ENCODE measurements around the gene FCGR3B.
"Not testable (repeated sequence)": the region's sequence is repeated elsewhere in the genome, so short reads cannot be mapped to it uniquely, and the experiment has no call there.

FCGR3B gene

GRCh38 chr1:161643481-161644208 lies 12.7 kb upstream of the FCGR3B start:
- not testable (repeated sequence) for H3K27ac ChIP-seq; H3K27me3 ChIP-seq (ENCODE audit: control insufficient read depth, insufficient read depth, low read length); H2AFZ ChIP-seq; H3K4me1 ChIP-seq; H3K36me3 ChIP-seq (ENCODE audit: control insufficient read depth, insufficient read depth, low read length); H3K9me3 ChIP-seq (ENCODE audit: control insufficient read depth, low read length); H3K79me2 ChIP-seq; H3K4me2 ChIP-seq (ENCODE audit: low read length); H3K4me3 ChIP-seq (ENCODE audit: low read depth, low read length); H3K9ac ChIP-seq

GRCh38 chr1:161642697-161643096 lies 11.7 kb upstream of the FCGR3B start:
- not testable (repeated sequence) for H3K4me2 ChIP-seq (ENCODE audit: low read length); H3K36me3 ChIP-seq (ENCODE audit: control insufficient read depth, insufficient read depth, low read length); H3K4me3 ChIP-seq (ENCODE audit: low read depth, low read length); H3K4me1 ChIP-seq; H3K9ac ChIP-seq; H2AFZ ChIP-seq; H3K79me2 ChIP-seq; H3K27ac ChIP-seq; H3K27me3 ChIP-seq (ENCODE audit: control insufficient read depth, insufficient read depth, low read length); H3K9me3 ChIP-seq (ENCODE audit: control insufficient read depth, low read length)

- not testable (repeated sequence) for H3K79me2 ChIP-seq; H2AFZ ChIP-seq; H3K9me3 ChIP-seq (ENCODE audit: control insufficient read depth, low read length); H3K27ac ChIP-seq; H3K4me2 ChIP-seq (ENCODE audit: low read length); H3K4me3 ChIP-seq (ENCODE audit: low read depth, low read length); H3K4me1 ChIP-seq; H3K36me3 ChIP-seq (ENCODE audit: control insufficient read depth, insufficient read depth, low read length); H3K9ac ChIP-seq; H3K27me3 ChIP-seq (ENCODE audit: control insufficient read depth, insufficient read depth, low read length)
Measured at GRCh38 chr1:161639203-161639602, 8.2 kb upstream of the FCGR3B start.

- not testable (repeated sequence) for H3K4me3 ChIP-seq (ENCODE audit: low read depth, low read length); H3K27ac ChIP-seq
Measured at GRCh38 chr1:161638251-161638993, 7.4 kb upstream of the FCGR3B start.

GRCh38 chr1:161636976-161637375 lies 6.0 kb upstream of the FCGR3B start:
- H3K27me3 ChIP-seq (ENCODE audit: control insufficient read depth, insufficient read depth, low read length); H3K79me2 ChIP-seq; H3K9me3 ChIP-seq (ENCODE audit: control insufficient read depth, low read length); H3K27ac ChIP-seq; H3K4me3 ChIP-seq (ENCODE audit: low read depth, low read length); H3K36me3 ChIP-seq (ENCODE audit: control insufficient read depth, insufficient read depth, low read length); H3K4me2 ChIP-seq (ENCODE audit: low read length); H3K9ac ChIP-seq; H2AFZ ChIP-seq; H3K4me1 ChIP-seq: not testable (repeated sequence)

More at GRCh38 chr1:161638251-161638993, 7.4 kb upstream of the FCGR3B start:
- H3K9me3 ChIP-seq (ENCODE audit: control insufficient read depth, low read length); H3K27me3 ChIP-seq (ENCODE audit: control insufficient read depth, insufficient read depth, low read length); H3K9ac ChIP-seq; H3K4me2 ChIP-seq (ENCODE audit: low read length); H3K4me1 ChIP-seq; H3K36me3 ChIP-seq (ENCODE audit: control insufficient read depth, insufficient read depth, low read length); H3K79me2 ChIP-seq; H2AFZ ChIP-seq: not testable (repeated sequence)

GRCh38 chr1:161636189-161636782 lies 5.3 kb upstream of the FCGR3B start:
- H3K27me3 ChIP-seq (ENCODE audit: control insufficient read depth, insufficient read depth, low read length); H3K36me3 ChIP-seq (ENCODE audit: control insufficient read depth, insufficient read depth, low read length); H3K4me2 ChIP-seq (ENCODE audit: low read length); H3K27ac ChIP-seq; H3K79me2 ChIP-seq; H2AFZ ChIP-seq; H3K4me3 ChIP-seq (ENCODE audit: low read depth, low read length); H3K9ac ChIP-seq; H3K9me3 ChIP-seq (ENCODE audit: control insufficient read depth, low read length); H3K4me1 ChIP-seq: not testable (repeated sequence)

GRCh38 chr1:161634993-161635392 lies 4.0 kb upstream of the FCGR3B start:
- H3K79me2 ChIP-seq, H3K27ac ChIP-seq: not testable (repeated sequence)

GRCh38 chr1:161630128-161630742 lies 741 bp downstream of the FCGR3B start:
- not testable (repeated sequence) for H3K4me1 ChIP-seq; H3K36me3 ChIP-seq (ENCODE audit: control insufficient read depth, insufficient read depth, low read length); H3K9ac ChIP-seq; H2AFZ ChIP-seq; H3K79me2 ChIP-seq; H3K9me3 ChIP-seq (ENCODE audit: control insufficient read depth, low read length); H3K4me2 ChIP-seq (ENCODE audit: low read length); H3K27ac ChIP-seq; H3K4me3 ChIP-seq (ENCODE audit: low read depth, low read length); H3K27me3 ChIP-seq (ENCODE audit: control insufficient read depth, insufficient read depth, low read length)

More at GRCh38 chr1:161634993-161635392, 4.0 kb upstream of the FCGR3B start:
- H3K36me3 ChIP-seq (ENCODE audit: control insufficient read depth, insufficient read depth, low read length); H3K9ac ChIP-seq; H3K27me3 ChIP-seq (ENCODE audit: control insufficient read depth, insufficient read depth, low read length); H2AFZ ChIP-seq; H3K9me3 ChIP-seq (ENCODE audit: control insufficient read depth, low read length); H3K4me3 ChIP-seq (ENCODE audit: low read depth, low read length); H3K4me2 ChIP-seq (ENCODE audit: low read length); H3K4me1 ChIP-seq: not testable (repeated sequence)

- not testable (repeated sequence) for H3K4me1 ChIP-seq; H3K4me2 ChIP-seq (ENCODE audit: low read length); H3K79me2 ChIP-seq; H3K4me3 ChIP-seq (ENCODE audit: low read depth, low read length); H3K9ac ChIP-seq; H3K9me3 ChIP-seq (ENCODE audit: control insufficient read depth, low read length); H2AFZ ChIP-seq; H3K36me3 ChIP-seq (ENCODE audit: control insufficient read depth, insufficient read depth, low read length); H3K27me3 ChIP-seq (ENCODE audit: control insufficient read depth, insufficient read depth, low read length); H3K27ac ChIP-seq
Measured at GRCh38 chr1:161626445-161627146, 4.4 kb downstream of the FCGR3B start.

GRCh38 chr1:161624605-161625004 lies 6.4 kb downstream of the FCGR3B start:
- H3K9ac ChIP-seq; H3K9me3 ChIP-seq (ENCODE audit: control insufficient read depth, low read length); H3K4me3 ChIP-seq (ENCODE audit: low read depth, low read length); H3K79me2 ChIP-seq; H3K36me3 ChIP-seq (ENCODE audit: control insufficient read depth, insufficient read depth, low read length); H2AFZ ChIP-seq; H3K27ac ChIP-seq; H3K4me2 ChIP-seq (ENCODE audit: low read length); H3K27me3 ChIP-seq (ENCODE audit: control insufficient read depth, insufficient read depth, low read length); H3K4me1 ChIP-seq: not testable (repeated sequence)

All from parathyroid adenoma (tissue), 2 donors.